PFSK-1 (cell line): ENCODE results near the gene ACOX3. TPM values are rescaled to one million over a fixed set of nuclear protein-coding genes. Genes with fewer than 3 reads are reported as not detected.

ENCODE experiments used
- FOXP2 ChIP-seq: optimal IDR thresholded peaks from 2 replicates; pipeline ENCODE3; 2011; ENCODE audit warnings: borderline replicate concordance, control low read depth, inconsistent platforms; ENCODE audit not compliant: insufficient read depth; ENCODE audit errors: extremely low read length, extremely low read depth
- POLR2AphosphoS5 ChIP-seq: IDR thresholded peaks from 2 replicates; pipeline ENCODE4 v1.6.1; 2012; ENCODE audit warnings: low read depth, mild to moderate bottlenecking, control low read depth, low read length, moderate library complexity
- REST ChIP-seq, 2 experiments: IDR thresholded peaks; 2 replicates each; pipeline versions ENCODE4 v1.6.1 to v1.8.0; 2011 to 2012; ENCODE audit warnings: low read depth in 2 of 2, low read length in 2 of 2, control low read depth in 1 of 2, inconsistent platforms in 1 of 2, mild to moderate bottlenecking in 1 of 2, moderate library complexity in 1 of 2; ENCODE audit not compliant: insufficient read depth in 1 of 2
- SIN3A ChIP-seq: IDR thresholded peaks from 2 replicates; pipeline ENCODE4 v1.6.1; 2012; ENCODE audit warnings: mild to moderate bottlenecking, low read length, moderate library complexity, borderline replicate concordance; ENCODE audit not compliant: insufficient read depth
- TAF1 ChIP-seq: IDR thresholded peaks from 2 replicates; pipeline ENCODE4 v1.6.1; 2012; ENCODE audit warnings: low read length, control low read depth, borderline replicate concordance; ENCODE audit not compliant: insufficient read depth
- polyA plus RNA-seq: library from polyadenylated mRNA; unstranded; fragments of >200 nt; gene quantifications from one replicate; pipeline ENCODE4 v1.2.1, GENCODE V29; 2012; ENCODE audit warnings: low read depth, missing spikeins; ENCODE audit not compliant: insufficient read length

ACOX3 gene
- 13.6 TPM for polyA plus RNA-seq

GRCh38 chr4:8440492-8441311, at the start of gene ACOX3, which contains the start of gene TRMT44:
ACOX3 (minus strand) TSS chr4:8440723; CDS start chr4:8416521, 24,202 bp downstream.
TRMT44 (plus strand) TSS chr4:8440777; CDS start chr4:8440823, 46 bp downstream.
- peak; percentile 91 for TF ChIP-seq FOXP2
- TF ChIP-seq SIN3A: peak; percentile 99
- peak in 1 of 2 experiments; percentile 51; a peak in 2 of 4 replicates for TF ChIP-seq REST (IDR thresholded peaks at IDR 0.05; ENCODE audit: insufficient read depth in 1 of 2, low read depth in 2 of 2, low read length in 2 of 2)
- peak; percentile 94; the same call in 1 of the 2 replicates for TF ChIP-seq TAF1
- TF ChIP-seq POLR2AphosphoS5: peak; percentile 83

GRCh38 chr4:8488791-8489369, 48.4 kb upstream of the ACOX3 start:
- TF ChIP-seq TAF1: no peak
- no peak for TF ChIP-seq FOXP2
- TF ChIP-seq SIN3A: no peak
- no peak for TF ChIP-seq POLR2AphosphoS5
- TF ChIP-seq REST (IDR thresholded peaks at IDR 0.05; ENCODE audit: insufficient read depth in 1 of 2, low read depth in 2 of 2, low read length in 2 of 2): no peak

GRCh38 chr4:8480221-8480620, 39.7 kb upstream of the ACOX3 start:
- no peak for TF ChIP-seq SIN3A
- no peak for TF ChIP-seq FOXP2
- TF ChIP-seq POLR2AphosphoS5: no peak
- no peak for TF ChIP-seq TAF1
- no peak for TF ChIP-seq REST (IDR thresholded peaks at IDR 0.05; ENCODE audit: insufficient read depth in 1 of 2, low read depth in 2 of 2, low read length in 2 of 2)

- TF ChIP-seq FOXP2: no peak
- TF ChIP-seq POLR2AphosphoS5: no peak
- no peak for TF ChIP-seq TAF1
- TF ChIP-seq SIN3A: no peak
- TF ChIP-seq REST (IDR thresholded peaks at IDR 0.05; ENCODE audit: insufficient read depth in 1 of 2, low read depth in 2 of 2, low read length in 2 of 2): no peak
Observed at GRCh38 chr4:8478801-8479744, 38.5 kb upstream of the ACOX3 start.
